SKM-1 treated with dmso at 0.1 percent for 144 hours (cell line): Measurements from ENCODE around the gene MEGF10.

Experiments
- DNase-seq: peaks from one replicate; lab custom pipeline; 2025; ENCODE audit not compliant: unreplicated experiment; lab: John Stamatoyannopoulos, UW

Gene MEGF10

GRCh38 chr5:127367029-127367428, 76.4 kb downstream of the MEGF10 start:
- DNase-seq: no peak

DNA sequence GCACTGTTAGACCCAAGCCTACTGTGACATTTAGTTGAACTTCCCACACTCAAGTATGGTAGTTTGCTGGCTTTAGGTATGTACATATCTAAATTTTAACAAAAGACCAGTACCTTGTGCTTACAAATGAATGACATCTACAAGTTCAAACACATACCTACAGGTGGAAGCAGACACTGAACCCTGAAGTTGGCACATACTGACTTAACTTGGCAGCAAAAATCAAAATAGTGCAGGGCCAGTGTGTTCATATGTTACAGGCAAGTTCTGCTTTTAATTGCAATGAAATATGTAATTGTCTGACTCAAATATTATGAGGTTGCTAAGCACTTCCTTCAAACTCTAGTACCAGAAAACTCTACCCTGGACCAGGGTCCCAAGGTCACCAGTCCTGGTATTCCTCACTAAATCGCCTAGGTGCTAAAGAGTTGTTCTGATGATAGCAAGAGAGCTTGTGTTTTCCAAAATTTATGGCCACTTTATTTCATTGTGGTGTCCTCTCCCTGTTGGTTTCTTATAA, 77.4 kb downstream of the MEGF10 start:
- no peak for DNase-seq

DNA sequence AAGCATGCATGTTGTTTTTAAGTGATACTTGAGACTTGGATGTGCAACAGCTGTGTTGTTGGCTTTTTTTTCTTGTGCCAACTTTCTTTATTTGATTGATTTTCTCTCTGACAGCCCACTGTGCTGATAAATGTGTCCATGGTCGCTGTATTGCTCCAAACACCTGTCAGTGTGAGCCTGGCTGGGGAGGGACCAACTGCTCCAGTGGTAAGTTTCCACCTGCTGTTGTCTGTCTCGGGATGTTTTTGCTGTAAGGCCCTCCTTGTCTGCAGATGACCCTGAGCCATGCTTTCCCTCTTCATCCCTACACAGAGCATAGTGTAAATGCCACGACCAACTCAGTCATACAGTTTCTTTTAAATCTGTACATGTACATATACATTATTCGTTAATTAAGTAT, 79.2 kb downstream of the MEGF10 start:
- DNase-seq: no peak

DNA sequence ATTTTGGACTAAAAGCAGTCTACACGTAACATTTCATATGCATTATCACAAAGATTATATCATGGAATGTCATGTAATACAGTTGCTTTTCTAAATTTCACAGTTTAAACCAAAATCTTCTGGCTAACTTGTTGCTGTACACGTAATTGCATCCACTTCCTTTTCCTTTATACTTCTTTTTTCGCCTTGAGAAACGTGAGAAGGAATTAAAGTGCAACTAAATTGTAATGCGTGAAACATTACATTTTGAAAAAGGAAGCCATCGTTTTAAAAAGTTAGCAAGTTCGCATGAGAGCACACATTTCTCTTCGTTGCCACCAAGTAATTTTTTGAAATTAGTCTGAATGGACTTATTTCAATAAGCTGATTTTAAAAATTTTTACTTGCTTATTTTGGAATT, 80.0 kb downstream of the MEGF10 start:
- DNase-seq: no peak

GRCh38 chr5:127373858-127374491, 83.4 kb downstream of the MEGF10 start:
- DNase-seq: peak; percentile 53

DNA sequence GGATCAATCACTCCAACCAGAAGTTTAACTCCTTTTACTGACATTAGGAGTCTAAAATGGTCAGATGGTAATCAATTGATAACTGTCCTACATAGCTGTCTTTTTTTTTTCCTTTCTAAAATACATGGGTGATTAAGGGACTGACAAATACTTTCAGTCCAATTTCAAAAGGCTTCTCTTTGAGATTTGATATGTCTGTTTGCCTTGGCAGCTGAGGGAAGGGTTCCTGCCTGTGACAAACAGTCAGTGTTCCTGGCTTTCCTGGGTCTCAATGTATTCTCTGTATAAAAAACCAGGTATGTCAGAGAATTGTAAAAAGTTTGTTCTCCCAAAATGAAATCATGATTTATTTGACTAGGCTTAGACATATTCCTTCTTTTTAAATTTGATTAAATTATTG, 84.5 kb downstream of the MEGF10 start:
- no peak for DNase-seq

DNA sequence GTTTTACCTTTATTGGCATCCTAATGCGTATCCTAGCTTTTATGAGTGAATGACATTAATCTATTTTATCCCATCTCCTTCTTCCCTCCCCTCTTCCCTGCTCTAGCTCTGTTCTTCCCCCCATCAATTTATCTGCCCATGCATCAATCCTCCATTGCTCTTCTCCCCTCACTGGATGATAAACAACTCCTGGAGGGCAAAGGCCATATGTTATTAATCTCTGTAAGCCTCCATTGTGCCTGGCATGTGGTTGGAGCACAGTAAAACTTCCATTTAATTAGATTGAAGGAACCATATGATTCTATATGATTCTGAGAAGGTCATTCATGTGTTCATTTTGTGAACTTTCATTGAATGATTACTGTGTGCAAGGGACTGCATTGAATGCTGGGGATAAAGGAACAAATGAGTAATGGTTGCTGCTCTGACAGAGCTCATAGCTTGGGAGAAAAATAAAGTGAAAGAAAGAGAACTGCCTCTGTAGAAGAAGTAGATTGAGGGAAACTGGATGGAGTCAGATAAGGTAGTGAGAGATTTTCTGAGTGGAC, 85.0 kb downstream of the MEGF10 start:
- no peak for DNase-seq

GRCh38 chr5:127377651-127378050, 87.1 kb downstream of the MEGF10 start:
- no peak for DNase-seq

GRCh38 chr5:127385936-127386335, 95.3 kb downstream of the MEGF10 start:
- DNase-seq: no peak

DNA sequence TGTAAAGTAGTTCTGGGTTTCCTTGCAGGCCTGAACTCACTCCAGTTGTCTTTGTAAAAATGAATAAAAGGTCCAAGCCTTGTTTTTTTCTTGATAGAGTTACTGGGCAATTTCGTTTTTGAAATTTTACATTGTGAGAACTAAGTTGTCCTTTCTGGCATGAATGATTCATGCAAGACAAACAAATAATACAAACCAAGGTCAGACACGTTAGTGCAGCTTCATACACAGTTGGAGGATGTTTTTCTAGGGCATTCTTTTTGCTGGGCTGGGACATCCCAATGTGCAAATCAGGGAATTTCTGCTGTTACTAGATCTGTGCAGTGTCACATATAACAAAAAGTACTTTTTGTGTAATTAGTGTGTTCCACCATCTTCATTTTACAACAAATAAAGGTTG, 96.0 kb downstream of the MEGF10 start:
- DNase-seq: no peak

- DNase-seq: no peak
These were observed 99.0 kb downstream of the MEGF10 start for GRCh38 chr5:127389601-127390000.

DNA sequence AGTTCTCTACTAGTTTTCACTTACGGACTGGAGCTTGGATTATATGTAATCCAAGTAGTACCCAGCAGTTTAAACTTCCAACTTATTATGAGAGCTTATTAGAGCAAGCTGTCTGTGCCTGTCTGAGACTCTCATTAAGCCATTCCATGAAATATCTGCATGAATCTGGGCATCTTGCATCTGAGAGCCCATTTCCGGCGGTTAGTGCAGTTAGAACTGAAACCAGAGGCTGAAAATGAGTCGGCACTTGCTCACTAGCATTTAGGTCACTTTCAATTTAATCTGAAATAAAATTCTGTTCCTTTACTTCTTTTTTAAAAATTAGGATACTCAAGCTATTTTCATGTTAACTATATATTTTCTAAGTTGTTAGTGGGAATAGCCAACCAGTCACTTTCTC, 102.2 kb downstream of the MEGF10 start:
- DNase-seq: no peak

DNA sequence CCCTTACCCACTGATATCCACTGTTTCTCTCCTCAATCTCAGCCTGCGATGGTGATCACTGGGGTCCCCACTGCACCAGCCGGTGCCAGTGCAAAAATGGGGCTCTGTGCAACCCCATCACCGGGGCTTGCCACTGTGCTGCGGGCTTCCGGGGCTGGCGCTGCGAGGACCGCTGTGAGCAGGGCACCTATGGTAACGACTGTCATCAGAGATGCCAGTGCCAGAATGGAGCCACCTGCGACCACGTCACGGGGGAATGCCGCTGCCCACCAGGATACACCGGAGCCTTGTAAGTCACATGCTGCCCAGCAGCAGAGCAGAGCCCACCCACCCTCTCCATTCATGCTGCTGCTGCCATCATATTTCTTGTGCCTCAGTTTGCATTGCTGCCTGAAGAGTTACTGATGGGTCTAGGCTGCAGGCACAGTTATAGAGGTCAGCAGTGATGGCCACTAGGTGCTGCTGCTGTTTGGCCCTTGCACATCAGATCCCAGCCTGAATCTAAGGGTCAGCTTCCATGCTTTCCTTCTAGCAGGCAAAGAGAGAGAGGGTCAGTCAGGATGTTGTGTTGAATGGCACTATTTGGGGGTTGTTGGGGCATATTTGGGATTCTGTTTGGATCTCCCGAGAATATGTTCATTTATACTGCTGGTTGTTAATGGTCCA, 106.0 kb downstream of the MEGF10 start:
- DNase-seq: no peak

- DNase-seq: no peak
These were observed 107.9 kb downstream of the MEGF10 start for GRCh38 chr5:127398508-127398907.

DNA sequence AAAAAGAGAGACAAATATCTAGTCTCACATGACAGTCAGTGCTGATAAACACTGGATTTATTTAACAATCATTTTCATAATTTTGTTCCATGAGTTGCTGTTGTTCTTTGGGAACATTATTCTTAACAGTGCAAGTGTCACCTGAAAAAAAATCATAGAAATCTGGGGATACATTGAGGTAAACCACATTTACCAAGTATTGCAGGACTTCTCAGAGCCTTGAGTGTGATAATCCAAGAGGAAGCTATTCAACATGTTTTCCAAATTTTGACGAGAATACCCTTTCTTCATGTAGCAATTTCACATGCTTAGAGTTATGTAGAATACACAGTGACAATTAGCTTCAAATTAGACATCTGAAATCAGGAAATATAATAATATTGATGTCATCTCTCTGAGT, 108.5 kb downstream of the MEGF10 start:
- DNase-seq: no peak

DNA sequence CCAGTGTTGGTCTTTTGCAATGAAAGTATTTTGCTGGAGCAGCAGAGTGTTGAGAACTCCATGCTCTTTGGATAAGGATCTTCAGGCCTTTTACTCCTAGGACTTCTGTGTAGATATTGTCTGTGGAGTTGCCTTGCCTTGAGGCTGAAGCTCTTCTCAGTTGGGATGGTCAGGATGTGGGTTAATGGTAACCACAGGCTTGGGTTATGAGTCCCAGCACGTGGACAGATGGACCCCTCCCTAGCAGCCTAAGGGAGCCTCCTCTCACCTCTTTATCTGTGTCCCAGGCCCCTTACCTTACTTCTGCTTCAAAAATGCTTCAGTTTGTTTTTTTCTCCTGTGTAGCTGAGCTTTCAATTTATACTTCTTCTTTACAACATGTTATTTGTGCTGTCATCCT, 109.9 kb downstream of the MEGF10 start:
- DNase-seq: no peak

- DNase-seq: peak; percentile 42
These were observed 110.5 kb downstream of the MEGF10 start for GRCh38 chr5:127400946-127401670.

DNA sequence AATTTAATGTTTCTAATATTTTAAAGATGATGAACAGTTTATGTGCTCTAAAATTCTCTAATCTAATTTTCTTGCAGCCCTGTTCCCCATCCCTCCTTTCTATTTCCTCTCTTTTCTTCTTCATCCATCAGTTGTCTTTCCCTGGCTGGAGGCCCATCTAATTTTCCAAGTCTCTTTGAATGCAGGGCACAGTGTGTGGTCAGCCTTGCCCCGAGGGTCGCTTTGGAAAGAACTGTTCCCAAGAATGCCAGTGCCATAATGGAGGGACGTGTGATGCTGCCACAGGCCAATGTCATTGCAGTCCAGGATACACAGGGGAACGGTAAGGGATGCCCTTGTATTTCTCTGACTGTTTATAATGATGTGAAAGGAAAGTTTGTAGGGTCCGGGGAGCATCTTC, 111.8 kb downstream of the MEGF10 start:
- no peak for DNase-seq

DNA sequence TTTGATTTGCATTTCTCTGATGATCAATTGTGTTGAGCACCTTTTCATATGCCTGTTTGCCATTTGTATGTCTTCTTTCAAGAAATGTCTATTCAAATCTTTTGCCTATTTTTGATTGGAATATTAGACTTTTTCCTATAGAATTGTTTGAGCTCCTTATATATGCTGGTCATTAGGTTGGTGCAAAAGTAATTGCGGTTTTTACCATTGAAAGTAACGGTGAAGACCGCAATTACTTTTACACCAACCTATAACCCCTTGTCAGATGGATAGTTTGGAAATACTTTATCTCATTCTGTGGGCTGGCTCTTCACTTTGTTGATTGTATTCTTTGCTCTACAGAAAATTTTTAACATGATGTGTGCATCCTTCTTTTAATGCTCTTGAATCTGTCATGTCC, 113.6 kb downstream of the MEGF10 start:
- DNase-seq: no peak

- no peak for DNase-seq
These were observed 115.9 kb downstream of the MEGF10 start for GRCh38 chr5:127406326-127407121.
